IMR-90 (cell line): Measurements from ENCODE around the gene ID3.

ENCODE experiments used
- CEBPB ChIP-seq: IDR thresholded peaks from 2 replicates; pipeline ENCODE4 v1.6.1; 2012; ENCODE audit warnings: low read depth, low read length, improper control_type of control experiment
- POLR2A ChIP-seq: IDR thresholded peaks from 2 replicates; pipeline ENCODE4 v1.6.1; 2012; ENCODE audit warnings: mild to moderate bottlenecking, low read depth, low read length
- RAD21 ChIP-seq: IDR thresholded peaks from 2 replicates; pipeline ENCODE4 v1.6.1; 2012; ENCODE audit warnings: low read length, improper control_type of control experiment
- SMC3 ChIP-seq: fragments of 150-350 bp; IDR thresholded peaks from 2 replicates; pipeline ENCODE4 v1.6.1; 2016; ENCODE audit warnings: low read depth, mild to moderate bottlenecking, antibody characterized with exemption, low read length, moderate library complexity
- TF ChIP-seq, protein P1 (sequence below): conservative IDR thresholded peaks from 2 replicates; pipeline ENCODE4 v1.5.1; 2012; ENCODE audit warnings: mild to moderate bottlenecking, low read depth, low read length, improper control_type of control experiment

DNA sequence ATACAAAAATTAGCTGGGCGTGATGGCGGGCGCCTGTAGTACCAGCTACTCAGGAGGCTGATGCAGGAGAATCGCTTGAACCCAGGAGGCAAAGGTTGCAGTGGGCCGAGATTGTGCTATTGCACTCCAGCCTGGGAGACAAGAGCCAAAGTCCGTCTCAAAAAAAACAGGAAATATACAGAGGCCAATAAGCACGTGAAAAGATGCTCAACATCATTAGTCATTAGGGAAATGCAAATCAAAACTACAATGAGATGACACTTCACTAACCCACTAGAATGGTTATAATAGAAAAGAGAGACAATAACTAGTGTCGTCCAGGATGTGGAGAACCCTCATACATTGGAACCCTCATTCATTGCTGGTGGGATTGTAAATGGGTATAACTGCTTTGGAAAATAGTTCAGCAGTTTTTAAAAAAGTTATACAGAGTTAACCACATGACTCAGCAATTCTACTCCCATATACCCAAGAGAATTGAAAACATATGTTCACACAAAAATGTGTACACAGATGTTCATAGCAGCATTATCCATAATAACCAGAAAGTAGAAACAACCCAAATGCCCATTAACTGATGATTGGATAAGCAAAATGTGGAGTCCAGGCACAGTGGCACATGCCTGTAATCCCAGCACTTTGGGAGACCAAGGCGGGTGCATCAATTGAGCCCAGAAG, 21.9 kb downstream of the ID3 start:
- TF ChIP-seq, protein P1, sequence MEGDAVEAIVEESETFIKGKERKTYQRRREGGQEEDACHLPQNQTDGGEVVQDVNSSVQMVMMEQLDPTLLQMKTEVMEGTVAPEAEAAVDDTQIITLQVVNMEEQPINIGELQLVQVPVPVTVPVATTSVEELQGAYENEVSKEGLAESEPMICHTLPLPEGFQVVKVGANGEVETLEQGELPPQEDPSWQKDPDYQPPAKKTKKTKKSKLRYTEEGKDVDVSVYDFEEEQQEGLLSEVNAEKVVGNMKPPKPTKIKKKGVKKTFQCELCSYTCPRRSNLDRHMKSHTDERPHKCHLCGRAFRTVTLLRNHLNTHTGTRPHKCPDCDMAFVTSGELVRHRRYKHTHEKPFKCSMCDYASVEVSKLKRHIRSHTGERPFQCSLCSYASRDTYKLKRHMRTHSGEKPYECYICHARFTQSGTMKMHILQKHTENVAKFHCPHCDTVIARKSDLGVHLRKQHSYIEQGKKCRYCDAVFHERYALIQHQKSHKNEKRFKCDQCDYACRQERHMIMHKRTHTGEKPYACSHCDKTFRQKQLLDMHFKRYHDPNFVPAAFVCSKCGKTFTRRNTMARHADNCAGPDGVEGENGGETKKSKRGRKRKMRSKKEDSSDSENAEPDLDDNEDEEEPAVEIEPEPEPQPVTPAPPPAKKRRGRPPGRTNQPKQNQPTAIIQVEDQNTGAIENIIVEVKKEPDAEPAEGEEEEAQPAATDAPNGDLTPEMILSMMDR = no peak
- TF ChIP-seq SMC3 = no peak
- TF ChIP-seq RAD21 = no peak
- TF ChIP-seq CEBPB = no peak
- TF ChIP-seq POLR2A = no peak
